ENCODE results near the gene TSLP.
A peak's percentile ranks its signal among the peaks of the same experiment; 100 is the strongest.

Gene TSLP

GRCh38 chr5:111099058-111099778 lies 27.7 kb downstream of the TSLP start:
- no peak for DNase-seq

DNA sequence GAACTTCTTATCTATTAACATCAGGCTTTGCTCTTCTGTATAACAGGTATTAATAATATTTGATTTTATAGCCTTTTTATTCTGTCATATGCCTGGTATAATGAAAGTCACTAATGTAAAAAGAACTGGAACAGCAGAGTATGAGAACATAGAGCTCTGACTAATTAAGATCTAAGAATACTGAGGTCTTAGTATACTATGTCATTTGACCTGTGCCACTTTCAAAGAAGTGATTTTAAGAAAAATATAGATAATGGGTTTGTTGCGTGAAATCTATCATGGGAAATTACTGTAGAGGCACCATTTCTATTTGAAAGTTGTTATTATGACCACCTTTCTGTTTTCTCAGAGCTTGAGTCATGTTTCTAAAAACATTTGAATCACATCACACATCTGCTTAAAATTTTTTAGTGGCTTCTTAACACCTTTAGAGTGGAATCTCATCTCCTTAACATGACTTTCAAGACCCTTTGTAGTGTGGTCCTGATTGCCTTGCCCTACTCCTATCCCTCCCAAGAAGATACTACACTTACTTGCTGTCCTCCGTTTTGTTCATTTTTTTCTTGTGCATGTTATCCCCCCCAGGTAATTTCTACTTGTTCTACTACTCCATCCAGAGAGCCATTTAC lies 34.9 kb downstream of the TSLP start:
- DNase-seq: no peak

DNA sequence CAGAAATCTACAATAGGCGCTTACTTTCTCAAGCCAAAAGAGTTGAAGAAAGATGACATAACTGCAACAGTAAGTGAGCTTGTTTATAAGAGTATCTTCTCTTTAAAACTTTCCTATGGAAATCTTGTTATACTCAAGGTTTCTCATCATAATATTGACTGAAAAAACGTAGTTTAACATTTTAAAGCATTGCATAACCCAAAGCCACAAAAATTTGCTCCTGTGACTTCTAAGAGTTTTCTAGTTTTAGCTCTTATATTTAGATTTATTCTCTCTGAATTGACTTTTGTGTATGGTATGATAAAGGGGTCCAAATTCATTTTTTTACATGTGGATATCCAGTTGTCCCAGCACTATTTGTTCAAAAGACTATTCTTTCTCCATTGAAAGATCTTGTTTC lies 35.9 kb downstream of the TSLP start:
- no peak for DNase-seq

- DNase-seq: no peak
Measured at GRCh38 chr5:111111956-111112355, 40.4 kb downstream of the TSLP start.

- DNase-seq: no peak
Measured at GRCh38 chr5:111113678-111114077, 42.2 kb downstream of the TSLP start.

GRCh38 chr5:111115229-111115628 lies 43.7 kb downstream of the TSLP start:
- no peak for DNase-seq

GRCh38 chr5:111116550-111116949 lies 45.0 kb downstream of the TSLP start:
- no peak for DNase-seq

- DNase-seq: no peak
Measured at GRCh38 chr5:111117136-111117535, 45.6 kb downstream of the TSLP start.

DNA sequence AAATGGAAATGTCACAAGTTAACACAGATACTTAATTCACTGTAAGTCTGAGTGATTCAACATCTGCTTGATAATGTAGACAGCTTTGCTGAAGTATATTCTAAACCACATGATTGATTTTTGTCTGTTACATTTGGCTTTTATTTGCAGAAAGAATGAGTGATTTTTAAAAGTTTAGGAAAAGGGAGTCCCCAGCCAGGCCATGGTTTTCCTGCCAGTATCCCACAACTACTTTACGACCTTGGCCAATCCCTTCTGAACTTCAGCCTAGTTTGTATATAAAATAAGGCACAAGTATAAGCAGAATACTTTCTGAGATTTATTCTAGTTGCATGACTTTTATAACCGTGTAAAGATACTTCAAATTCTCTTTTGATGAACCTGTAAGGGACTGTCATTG lies 47.7 kb downstream of the TSLP start:
- DNase-seq: no peak

DNA sequence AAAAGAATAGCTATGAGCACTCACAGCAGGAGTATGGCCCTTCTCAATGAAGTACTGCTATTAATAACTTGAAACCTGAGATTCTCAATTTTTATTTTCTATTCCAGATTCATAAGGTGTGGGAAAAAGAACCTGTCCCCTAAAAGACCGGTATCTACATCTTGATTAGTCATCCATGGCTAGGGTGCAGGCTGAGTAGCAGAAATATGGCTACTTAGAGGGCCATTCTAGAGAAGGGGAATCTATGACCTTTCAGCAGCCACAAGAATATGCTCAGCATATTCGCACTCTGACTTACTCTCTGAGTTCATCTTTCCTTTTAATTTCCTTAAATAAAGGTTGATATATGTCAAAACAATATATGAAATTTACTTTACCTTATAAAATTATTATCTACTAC lies 48.3 kb downstream of the TSLP start:
- no peak for DNase-seq

DNA sequence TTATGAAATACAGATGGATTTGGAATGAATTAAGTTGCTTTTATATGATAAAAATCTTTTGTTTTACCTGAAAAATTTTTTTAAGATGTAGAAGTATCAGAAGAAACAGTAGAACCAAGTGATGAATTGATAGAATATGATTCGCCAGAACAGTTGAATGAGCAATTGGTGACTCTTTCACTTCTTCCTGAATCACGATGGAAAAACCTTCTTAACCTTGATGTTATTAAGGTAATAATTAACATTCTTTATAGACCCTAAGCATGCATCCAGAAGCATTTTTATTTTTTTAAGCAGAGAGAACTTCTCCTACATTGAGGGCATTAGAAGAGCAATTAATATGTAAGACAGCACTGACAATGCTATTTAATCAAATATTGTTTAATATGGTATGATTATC lies 49.4 kb downstream of the TSLP start:
- DNase-seq: no peak

- no peak for DNase-seq
Measured at GRCh38 chr5:111121926-111122325, 50.4 kb downstream of the TSLP start.

DNA sequence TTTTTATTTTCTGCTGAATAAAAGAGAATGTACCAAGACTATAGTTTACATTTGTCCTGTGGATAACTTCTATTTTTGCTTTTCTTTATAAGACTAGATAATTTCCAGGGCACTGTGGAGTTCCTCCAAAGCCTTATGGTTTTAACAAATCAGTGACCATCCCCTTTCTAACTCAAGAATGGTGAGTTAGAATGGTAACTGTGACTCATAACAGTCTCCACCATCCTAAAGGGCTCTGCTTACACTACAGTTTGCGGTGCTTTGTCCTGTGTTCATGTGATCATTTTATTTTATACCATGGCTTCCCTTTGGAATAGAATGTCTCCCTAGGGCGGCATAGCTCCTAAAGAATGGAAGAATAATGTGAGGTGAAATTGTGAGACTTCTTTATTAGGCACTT lies 50.9 kb downstream of the TSLP start:
- DNase-seq: peak; percentile 17

- peak; percentile 17 for DNase-seq
Measured at GRCh38 chr5:111124793-111125192, 53.3 kb downstream of the TSLP start.

GRCh38 chr5:111126896-111127295 lies 55.4 kb downstream of the TSLP start:
- no peak for DNase-seq

Measured in activated CD4-positive, alpha-beta T cell treated with anti-CD3 and anti-CD28 coated beads, Interleukin-2, Interleukin-6, amounts not matched to agents 100 ng/mL and 50 ng/mL, durations not matched to agents 16 hours and 8 hours (primary cell).